Measurements from ENCODE around the gene VAV2. TPM values are rescaled to one million over a fixed set of nuclear protein-coding genes. Genes with fewer than 3 reads are reported as not detected.

VAV2 gene
- total and polyA plus RNA-seq, 2 of the 4 experiments (the other 2 are of a cell fraction), result 10.8 to 13.4 TPM

- Histone ChIP-seq H3K27ac (ENCODE audit: insufficient read depth, low read length) (no peak overlapping the region), H3K23ac (ENCODE audit: low read depth, low read length) (no peak overlapping the region), H3K4me1 (ENCODE audit: control insufficient read depth, insufficient read depth, low read length) (no peaks in the 10 kb centered on the region; the same call in 1 of the 2 replicates), H4K5ac (ENCODE audit: low read depth, low read length) (no peak overlapping the region), H2BK15ac (ENCODE audit: low read depth, low read length) (no peak overlapping the region), H4K91ac (ENCODE audit: insufficient read depth, low read depth, low read length) (no peak overlapping the region), H2AK9ac (replicated peaks; ENCODE audit: low read depth, low read length, poor library complexity) (no peak overlapping the region), H3K36me3 (ENCODE audit: control insufficient read depth, insufficient read depth, low read length) (no peaks in the 10 kb centered on the region), H3K4me3 (ENCODE audit: insufficient read depth, low read depth, low read length) (no peak overlapping the region), H3K14ac (replicated peaks; ENCODE audit: low read depth, low read length) (no peak overlapping the region), H2BK5ac (ENCODE audit: low read depth, low read length, poor library complexity, severe bottlenecking) (no peak overlapping the region), H2AK5ac (ENCODE audit: low read depth, low read length) (no peak overlapping the region), H4K20me1 (ENCODE audit: insufficient read depth, low read length) (no peaks in the 10 kb centered on the region), H3K9me3 (ENCODE audit: control insufficient read depth, insufficient read depth, low read length) (peaks cover 7% of the 10 kb centered on the region), H3K18ac (ENCODE audit: low read depth, low read length) (no peak overlapping the region), H3K79me1 (ENCODE audit: low read depth in 1 of 2, low read length in 2 of 2) (no peaks in the 10 kb centered on the region), H3K27me3 (ENCODE audit: control insufficient read depth, insufficient read depth, low read length) (peaks cover 5% of the 10 kb centered on the region; the same call in 1 of the 2 replicates), H3K56ac (ENCODE audit: extremely low read depth, insufficient read depth, low read length) (no peak overlapping the region), H2AFZ (replicated peaks; ENCODE audit: low read length, poor library complexity) (no peak overlapping the region), H2BK20ac (ENCODE audit: low read depth, low read length) (no peak overlapping the region), H3K4me2 (ENCODE audit: low read depth, low read length) (no peak overlapping the region), H2BK120ac (ENCODE audit: low read depth, low read length) (no peak overlapping the region), H3K9me1 (ENCODE audit: insufficient read depth, low read length) (no peaks in the 10 kb centered on the region; the same call in 1 of the 2 replicates), H4K8ac (ENCODE audit: low read depth in 2 of 2, low read length in 2 of 2) (no peak overlapping the region), H3K4ac (ENCODE audit: low read depth, low read length) (no peak overlapping the region), H3K9ac (ENCODE audit: low read depth, low read length) (no peak overlapping the region)
- no TSS peak for BruUV-seq (replicated peaks)
- no CpG with 5 or more reads among the region's 6 CpGs for WGBS, 2 experiments (ENCODE audit: extremely low coverage in 2 of 2, insufficient read length in 1 of 2)
- DNase-seq, result no peak
- ChIA-PET POLR2A (ENCODE audit: unreplicated experiment) (no interaction called here), CTCF (interaction anchor here (1.5 kb wide), 1 partner anchor 229 kb away, joined by 3 read pairs; no protein-coding TSS in a partner anchor)
- TF ChIP-seq SMC3 (IDR thresholded peaks at IDR 0.05; ENCODE audit: low read depth, low read length) (no peak), MXI1 (IDR thresholded peaks at IDR 0.05; ENCODE audit: borderline replicate concordance, low read depth, low read length) (no peak), USF2 (IDR thresholded peaks at IDR 0.05; ENCODE audit: low read depth, low read length) (no peak), RFX5 (IDR thresholded peaks at IDR 0.05; ENCODE audit: low read depth, low read length) (no peak), RCOR1 (IDR thresholded peaks at IDR 0.05; ENCODE audit: insufficient replicate concordance, low read length) (no peak), MAFK (IDR thresholded peaks at IDR 0.05; ENCODE audit: low read depth, low read length) (no peak), CTCF (conservative IDR thresholded peaks at IDR 0.05; ENCODE audit: low read depth, low read length) (no peak), CEBPB (IDR thresholded peaks at IDR 0.05; ENCODE audit: low read depth, low read length) (no peak)
- dilution Hi-C loops (cut with HindIII; ENCODE audit: low sequenced_read_pairs, unreplicated experiment), result loop anchor here (25.0 kb wide), 1 partner anchor 224 kb away; no protein-coding TSS in a partner anchor
- in situ Hi-C loops (cut with MboI; ENCODE audit: low sequenced_read_pairs), result no loop called here
- ATAC-seq (ENCODE audit: low read depth), result no peak
- intact Hi-C loops (cut with micrococcal nuclease), result no loop called here
Observed at GRCh38 chr9:134011401-134011800, 19.3 kb upstream of the VAV2 start.
